HG03097 (cell line): ENCODE data around the gene KIF11.

Experiments
- ATAC-seq: cut with Tn5 transposase; IDR thresholded peaks from one replicate; pipeline ENCODE4 v1.9.1; 2021; ENCODE audit not compliant: unreplicated experiment, low FRiP score

Gene KIF11

DNA sequence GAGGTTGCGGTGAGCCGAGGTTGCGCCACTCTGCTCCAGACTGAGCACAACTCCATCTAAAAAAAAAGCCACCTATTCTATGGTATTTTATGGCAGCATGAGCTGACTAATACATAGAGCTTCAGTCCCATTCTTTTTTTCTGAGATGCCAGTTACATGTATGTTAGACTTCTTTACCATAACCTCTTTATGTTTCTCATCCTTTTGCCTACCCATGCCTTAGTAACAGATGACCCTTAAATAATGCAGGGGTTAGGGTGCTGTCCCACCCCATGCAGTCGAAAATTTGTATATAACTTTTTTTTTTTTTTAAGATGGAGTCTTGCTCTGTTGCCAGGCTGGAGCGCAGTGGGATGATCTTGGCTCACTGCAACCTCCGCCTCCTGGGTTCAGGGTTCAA lies 74.1 kb downstream of the KIF11 start:
- ATAC-seq = no peak

- no peak for ATAC-seq
Measured at GRCh38 chr10:92677708-92678107, 84.8 kb downstream of the KIF11 start.

DNA sequence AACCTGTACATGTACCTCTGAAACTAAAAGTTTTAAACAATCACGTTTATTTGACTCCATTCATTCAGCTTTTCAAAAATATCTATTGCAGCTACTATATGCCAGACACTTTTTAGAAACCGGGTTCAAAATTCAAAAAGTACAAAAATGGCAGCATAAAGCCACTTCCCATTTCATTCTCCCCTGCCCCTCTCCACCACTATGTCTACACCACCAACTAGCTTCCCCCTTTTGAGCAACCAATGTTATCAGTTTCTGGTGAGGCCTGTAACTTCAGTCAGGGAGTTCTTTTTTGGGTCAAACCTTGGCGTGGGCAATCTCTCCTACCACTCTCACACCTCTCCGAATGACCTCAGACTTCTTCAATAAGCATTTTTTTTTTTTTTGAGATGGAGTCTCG lies 85.3 kb downstream of the KIF11 start:
- no peak for ATAC-seq

DNA sequence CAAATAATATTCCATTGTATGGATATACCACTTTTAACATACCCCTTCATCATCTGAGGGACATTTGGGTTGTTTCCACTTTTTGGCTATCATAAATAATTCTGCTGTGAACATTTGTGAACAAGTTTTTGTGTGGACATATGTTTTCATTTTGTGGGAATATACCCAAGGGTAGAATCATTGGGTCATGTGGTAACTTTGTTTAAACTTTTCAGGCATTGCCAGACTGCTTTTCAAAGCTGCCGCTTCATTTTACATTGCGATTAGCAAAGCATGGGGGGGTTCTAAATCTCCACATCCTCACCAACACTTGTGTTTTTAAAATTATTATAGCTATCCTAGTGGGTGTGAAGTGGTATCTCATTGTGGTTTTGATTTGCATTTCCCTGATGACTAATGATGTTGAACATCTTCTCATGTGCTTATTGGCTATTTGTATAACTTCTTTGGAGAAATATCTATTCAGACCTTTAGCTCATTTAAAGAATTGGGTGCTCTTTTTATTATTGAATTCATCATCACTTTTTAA lies 88.4 kb downstream of the KIF11 start:
- no peak for ATAC-seq

GRCh38 chr10:92688573-92688926 lies 95.6 kb downstream of the KIF11 start:
- no peak for ATAC-seq

GRCh38 chr10:92688927-92689662 lies 96.2 kb downstream of the KIF11 start:
- ATAC-seq = peak; percentile 23

GRCh38 chr10:92689663-92690210 lies 96.8 kb downstream of the KIF11 start, which contains the start of gene HHEX:
TSS of gene HHEX (plus strand) at chr10:92689955. CDS start at chr10:92689987, 32 bp downstream.
- peak; percentile 43 for ATAC-seq

- no peak for ATAC-seq
Measured at GRCh38 chr10:92690211-92690914, 97.4 kb downstream of the KIF11 start.

- no peak for ATAC-seq
Measured at GRCh38 chr10:92690915-92691590, 98.1 kb downstream of the KIF11 start.

DNA sequence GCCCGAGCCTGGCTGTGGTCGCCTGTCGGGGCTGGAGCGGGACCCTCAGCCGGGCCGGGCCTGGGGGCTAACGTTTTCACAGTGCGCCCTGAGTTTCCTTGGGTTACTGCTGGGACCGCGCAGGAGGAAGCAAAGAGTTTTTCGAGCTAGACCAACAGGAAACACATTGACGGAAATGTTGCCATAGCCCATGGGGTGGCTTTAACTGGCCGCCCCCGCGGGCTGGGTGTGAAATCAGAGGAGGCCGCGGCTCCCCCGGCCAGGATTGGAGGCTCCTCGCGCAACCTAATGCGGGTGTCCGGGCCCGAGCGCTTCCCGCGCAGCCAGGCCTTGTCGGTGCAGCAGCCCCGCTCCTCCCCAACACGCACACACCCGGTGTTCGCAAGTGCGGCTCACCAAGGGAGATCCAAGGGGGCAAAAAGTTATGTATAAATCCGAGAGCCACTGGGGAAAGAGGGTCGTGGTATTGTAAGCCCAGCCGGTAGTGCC lies 98.7 kb downstream of the KIF11 start:
- no peak for ATAC-seq

DNA sequence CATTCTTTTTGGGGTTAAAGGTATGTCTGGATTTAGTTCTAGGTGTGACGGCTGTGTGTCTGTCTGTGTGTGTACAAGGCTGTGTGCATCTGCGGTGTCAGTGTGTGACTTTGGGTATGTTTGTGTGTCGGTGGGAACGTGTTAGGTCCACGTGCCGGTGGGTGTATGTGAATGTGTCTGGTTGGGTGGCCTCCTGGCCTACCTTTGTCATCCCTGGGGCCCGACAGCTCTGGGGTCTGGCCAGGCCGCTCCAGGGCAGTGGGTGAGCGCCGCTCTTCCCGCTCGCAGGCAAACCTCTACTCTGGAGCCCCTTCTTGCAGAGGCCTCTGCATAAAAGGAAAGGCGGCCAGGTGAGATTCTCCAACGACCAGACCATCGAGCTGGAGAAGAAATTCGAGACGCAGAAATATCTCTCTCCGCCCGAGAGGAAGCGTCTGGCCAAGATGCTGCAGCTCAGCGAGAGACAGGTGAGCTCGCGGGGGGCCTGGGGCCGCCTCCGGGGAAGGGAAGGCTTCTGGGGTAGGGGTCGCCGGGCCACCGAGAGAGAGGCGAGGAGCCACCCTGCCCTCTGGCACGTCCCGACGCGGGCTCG lies 99.2 kb downstream of the KIF11 start:
- ATAC-seq = no peak

DNA sequence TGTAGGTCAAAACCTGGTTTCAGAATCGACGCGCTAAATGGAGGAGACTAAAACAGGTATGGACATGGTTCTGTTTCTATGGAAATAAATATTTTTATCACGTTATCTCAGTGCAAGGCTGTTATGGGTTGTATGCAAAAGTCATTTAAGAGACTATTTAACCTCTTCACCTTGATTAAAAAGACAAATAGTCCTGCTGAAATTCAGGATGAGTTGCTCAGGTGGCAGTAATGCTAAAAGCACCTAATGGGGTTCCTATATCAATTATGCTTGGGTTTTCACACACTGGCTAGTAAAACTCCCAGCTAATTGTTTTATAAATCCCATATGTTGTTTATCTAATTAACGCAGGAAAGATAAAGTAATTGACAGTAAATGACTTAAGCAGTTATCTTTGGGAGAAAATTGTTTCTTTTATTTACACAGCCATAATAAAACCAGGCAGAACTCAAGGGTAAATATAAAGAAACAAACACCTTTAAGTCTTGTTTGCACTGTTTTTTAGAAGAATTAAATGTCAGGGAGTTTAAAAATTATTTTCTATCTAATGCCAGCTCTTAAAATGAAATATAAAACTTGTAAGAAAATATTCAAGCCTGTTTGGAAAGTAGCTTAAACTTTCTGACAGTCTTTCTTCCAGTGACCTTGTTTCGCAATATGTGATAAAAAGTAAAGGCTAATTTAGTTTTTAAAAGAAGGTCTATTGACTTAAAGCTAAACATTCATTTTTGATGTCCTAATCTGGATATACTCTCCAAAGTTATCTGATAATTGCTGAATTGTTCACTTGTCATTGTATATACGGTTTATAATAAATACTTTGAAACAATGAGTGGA lies 100.0 kb downstream of the KIF11 start:
- ATAC-seq = no peak

- ATAC-seq = no peak
Measured at GRCh38 chr10:92693534-92693893, 100.6 kb downstream of the KIF11 start.

DNA sequence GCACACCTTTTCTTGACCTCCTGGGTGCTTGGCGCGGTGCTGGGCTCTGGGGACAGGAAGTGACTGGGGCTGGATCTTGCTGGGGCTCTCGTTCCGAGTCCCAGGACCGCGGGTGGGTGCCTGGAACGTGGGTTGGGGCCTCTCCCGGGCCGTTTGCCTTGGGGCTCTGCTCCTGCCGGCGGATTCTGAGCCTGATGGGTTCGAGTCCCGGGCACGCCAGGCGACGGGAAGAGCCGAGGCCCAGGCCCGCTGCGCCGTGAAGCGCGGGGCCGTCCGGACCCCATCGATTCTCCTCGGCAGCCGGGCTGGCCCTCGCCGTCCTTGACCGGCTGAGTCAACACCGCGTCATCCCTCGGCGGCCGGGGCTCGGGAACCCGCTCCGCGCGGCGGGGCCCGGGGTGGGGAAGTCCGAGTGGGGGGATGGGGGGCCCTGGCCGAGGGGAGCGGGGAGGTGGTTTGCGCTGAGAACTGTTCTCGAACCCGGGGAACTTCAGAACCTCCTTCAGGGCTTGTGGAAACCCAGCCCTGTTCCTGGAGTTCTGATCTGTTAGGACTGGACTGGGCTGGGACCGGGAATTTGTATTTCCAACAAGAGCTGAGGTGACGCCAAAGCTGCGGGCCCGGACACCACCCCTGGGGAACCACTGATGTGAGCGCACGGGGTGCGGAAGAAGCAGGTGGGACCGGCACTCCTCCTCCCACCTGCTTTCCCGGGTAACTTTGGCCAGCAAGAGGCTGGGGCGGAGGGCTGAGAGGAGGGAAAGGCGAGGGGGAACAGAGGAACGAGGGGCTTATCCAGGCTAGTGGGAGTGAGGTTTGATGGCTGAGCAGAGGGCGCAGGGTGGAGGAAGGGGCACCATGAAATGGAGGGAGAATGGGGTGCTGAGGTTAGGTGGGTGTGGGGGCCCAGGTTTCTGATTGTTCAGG lies 103.0 kb downstream of the KIF11 start:
- ATAC-seq = no peak

GRCh38 chr10:92696606-92697383 lies 103.9 kb downstream of the KIF11 start:
- ATAC-seq = no peak

GRCh38 chr10:92697663-92698511 lies 105.0 kb downstream of the KIF11 start:
- ATAC-seq = no peak

- no peak for ATAC-seq
Measured at GRCh38 chr10:92699193-92699517, 106.2 kb downstream of the KIF11 start.
